Adipose tissue (tissue), 3 donors: ENCODE data around the gene PPP2R2C. TPM values are rescaled to one million over a fixed set of nuclear protein-coding genes. Genes with fewer than 3 reads are reported as not detected.

Experiments
- H3K27ac ChIP-seq: one replicate; pipeline ENCODE4 v1.5.1; 2013; ENCODE audit warnings: low read depth, low read length
- WGBS, 3 donors: extraction: QIAGEN DNeasy Blood & Tissue Kit; methylation state at CpG; one replicate each; pipeline ENCODE4 v1.1.7; 2013; 5-methylcytosine and 5-hydroxymethylcytosine counted together
- polyA plus RNA-seq, 3 donors: library from polyadenylated mRNA; stranded (reverse); fragments of 200-250 nt; gene quantifications; one replicate each; pipeline ENCODE4 v1.2.3, GENCODE V29; 2013
- donor health status: healthy with polysubstance abuse.
- donor health status: Bipolar disorder and iron deficiency.
- donor health status: healthy.

PPP2R2C gene
- polyA plus RNA-seq, 3 donors, result 0.09 to 0.34 (median 0.32) TPM

DNA sequence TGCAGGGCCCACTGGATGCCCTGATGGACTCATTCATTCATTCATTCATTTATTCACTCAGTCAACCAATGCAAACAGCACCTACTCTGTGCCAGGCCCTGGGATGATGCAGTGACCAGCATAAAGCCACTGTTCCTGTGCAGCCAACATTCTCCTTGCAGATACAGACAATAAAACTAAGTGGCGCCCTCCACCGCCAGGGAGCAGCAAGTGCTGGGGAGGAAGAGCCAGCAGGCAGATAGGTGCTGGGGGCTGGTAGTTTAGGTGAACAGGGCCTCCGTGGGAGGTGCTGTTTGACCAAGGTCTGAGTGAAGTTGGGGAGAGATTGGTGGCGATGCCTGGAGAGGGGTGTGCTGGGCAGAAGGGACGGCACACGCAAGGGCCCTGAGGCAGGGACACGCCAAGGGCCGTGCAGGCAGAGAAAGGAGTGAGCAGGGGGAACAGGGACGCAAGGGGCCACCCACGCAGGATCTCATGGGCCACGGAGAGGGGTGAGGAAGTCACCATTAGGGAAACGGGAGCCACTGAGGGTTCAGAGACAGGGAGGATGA is 137.3 kb downstream of the PPP2R2C start:
- 61 to 73% (median 72%) methylated on average over 11 to 12 of the region's 12 CpGs for WGBS, 3 donors
- H3K27ac ChIP-seq, result no peak overlapping the region

DNA sequence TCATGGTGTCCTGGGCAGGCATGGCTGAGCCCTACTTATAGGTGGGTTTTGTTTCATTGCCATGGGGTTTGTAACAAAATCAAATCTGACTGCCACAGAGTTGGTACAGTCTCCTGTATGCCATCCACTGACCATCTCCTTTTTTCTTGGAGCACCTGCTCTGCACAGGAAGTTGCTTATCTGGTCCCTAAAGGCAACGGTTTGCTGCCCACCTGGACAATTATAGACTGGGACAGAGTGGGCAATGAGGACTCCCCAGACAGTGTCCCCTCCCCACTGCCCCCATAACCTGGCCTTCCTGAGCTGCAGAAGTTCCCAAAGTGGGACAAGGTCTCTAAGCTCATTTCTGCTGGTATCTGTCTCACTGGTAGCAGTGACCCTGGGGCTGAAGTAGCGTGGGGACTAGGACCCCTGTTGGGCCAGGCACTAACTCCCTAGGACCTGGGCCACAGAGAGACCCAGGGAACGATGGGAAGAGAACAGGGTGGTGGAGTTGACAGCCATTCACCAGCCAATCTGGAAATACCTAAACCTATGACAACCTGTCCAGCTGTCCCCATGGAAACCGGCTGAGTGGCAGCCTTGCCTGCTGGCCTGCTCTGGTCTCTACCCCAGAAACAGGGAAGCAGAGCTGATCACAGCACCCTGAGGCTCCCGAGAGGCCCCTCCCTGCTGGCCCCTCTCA is 138.1 kb downstream of the PPP2R2C start:
- WGBS, 3 donors, result 56 to 78% (median 74%) methylated on average over 5 of the region's 5 CpGs

DNA sequence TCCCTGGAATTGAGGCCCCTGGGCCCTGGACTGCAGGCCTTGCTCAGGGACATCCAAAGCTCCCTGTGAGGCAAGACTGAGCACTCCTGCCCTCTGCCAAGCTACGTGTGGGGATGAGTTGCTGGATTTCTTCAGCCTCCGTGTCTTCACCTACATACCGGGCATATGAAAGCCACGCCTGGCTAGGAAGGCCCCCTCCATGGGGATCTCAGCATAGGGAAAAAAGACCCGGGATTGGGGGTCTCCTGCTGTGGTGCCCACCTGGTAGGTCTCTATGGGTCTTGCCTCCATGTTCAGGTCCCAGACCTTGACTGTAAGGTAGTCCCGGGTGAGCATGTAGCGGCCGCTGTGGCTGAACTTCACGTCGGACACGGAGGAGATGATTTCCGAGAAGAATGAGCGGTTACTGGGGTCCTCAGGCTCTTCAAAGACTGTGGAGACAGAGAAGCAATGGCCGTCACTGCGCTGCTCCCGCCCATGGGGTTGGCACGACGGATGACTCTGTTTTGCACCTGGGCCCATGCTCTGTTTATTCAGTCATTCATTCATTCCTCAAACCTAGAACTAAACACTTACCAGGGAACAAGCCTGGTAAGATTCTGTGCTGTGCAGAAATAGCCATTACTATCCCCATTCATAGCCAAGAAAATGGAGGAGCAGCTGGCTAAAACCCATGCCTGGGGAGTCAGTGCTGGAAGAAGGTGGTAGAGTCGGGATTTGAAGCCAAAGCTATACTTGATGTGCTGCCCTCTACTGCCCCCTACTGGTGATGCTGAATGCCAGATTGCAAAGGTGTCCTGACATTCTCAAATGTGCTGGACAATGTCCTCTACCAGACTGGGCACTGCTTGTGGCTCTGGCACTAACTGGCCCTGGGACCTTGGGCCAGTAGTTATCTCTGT is 138.9 kb downstream of the PPP2R2C start:
- H3K27ac ChIP-seq, result no peak overlapping the region
- 85 to 88% (median 87%) methylated on average over 19 of the region's 19 CpGs for WGBS, 3 donors

More for the DNA sequence above, 138.1 kb downstream of the PPP2R2C start:
- H3K27ac ChIP-seq, result no peak overlapping the region

DNA sequence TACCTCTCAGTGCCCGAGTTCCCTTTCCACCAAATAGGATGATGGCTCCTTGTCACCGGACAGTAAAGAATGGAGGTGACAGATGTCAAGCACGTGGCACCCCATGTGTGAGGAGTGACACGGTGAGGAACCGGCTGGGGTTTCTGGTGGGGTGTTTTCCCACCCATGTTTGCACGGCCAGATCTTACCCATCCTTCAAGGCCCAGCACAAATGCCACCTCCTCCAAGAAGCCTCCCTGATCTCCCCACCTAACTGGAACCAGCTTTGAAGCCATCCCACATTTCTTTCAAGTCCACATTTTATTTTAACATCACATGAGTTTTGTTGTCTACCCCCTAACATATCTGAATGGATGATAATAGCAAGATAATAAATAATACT is 139.8 kb downstream of the PPP2R2C start:
- no peak overlapping the region for H3K27ac ChIP-seq
- 72 to 75% (median 73%) methylated on average over 5 to 6 of the region's 6 CpGs for WGBS, 3 donors

DNA sequence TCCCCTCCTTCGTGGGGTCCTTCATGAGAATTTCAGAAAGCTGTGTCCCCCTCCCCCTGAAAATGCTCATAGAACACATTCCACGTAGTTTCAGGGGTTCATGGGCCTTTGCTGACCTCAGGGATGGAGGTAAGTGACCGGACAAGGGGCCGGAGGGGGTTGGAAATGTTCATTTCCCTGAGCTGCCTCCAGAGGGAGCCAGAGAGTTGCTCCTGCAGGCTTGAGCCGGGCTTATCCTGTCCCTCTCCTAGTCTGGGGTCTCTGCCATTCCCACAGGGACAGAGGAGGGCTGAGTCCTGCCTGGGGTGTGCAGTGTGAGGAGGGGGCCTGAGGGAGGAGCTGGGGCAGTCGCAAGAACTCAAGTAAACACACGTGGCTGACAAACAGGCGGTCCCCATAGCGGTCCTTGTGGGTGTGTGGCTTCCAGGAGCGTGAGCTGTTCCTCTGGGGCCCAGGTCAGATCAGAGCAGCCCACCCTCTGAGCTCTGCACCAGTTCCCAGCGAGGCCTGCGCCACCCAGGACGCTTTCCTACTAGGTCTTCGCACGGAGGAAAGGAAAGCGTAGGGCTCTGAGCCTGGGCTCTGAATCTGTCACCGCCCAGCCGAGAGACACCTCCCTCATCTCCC is 140.3 kb downstream of the PPP2R2C start:
- 43 to 50% (median 45%) methylated on average over 18 of the region's 18 CpGs for WGBS, 3 donors
- H3K27ac ChIP-seq, result no peak overlapping the region

DNA sequence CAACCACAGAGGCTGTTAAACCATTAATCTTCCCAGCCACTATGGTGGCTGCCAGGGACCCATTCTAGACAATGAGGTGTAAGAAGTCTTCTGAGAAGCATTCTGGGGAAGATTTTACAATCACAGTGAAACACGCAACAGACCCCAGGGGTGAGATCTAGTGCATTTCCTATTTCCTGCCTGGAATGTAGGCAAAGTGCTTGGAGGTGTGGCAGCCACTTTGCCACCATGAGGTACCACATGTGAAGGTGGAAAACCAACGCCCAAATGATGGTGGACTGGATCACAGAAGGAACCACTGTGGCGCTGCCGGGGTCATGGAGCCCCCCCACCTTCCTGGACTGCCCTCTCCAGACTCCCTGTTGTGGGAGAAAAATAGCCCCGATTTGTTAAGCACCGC is 140.9 kb downstream of the PPP2R2C start:
- 91 to 92% (median 92%) methylated on average over 6 of the region's 6 CpGs for WGBS, 3 donors
- no peak overlapping the region for H3K27ac ChIP-seq

DNA sequence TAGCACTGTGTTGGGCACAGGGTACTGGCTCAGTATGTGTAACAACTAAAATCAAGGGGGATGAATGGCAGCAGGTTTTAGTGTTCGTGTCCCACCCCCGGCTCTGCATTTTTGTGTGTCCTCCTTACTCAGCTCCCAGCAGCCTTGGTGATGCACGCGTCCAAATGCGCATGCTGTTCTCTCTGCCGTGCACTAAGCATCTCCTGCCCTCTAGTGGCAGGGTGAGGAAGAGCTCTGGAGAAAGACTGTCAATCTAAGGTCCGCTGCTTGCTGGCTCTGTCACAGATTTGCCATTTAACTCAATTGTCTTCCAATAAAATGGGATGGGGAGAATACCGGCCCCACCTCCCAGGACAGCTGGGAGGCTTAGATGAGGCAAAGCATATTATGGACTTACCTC is 141.4 kb downstream of the PPP2R2C start:
- H3K27ac ChIP-seq, result no peak overlapping the region
- WGBS, 3 donors, result 71 to 82% (median 81%) methylated on average over 8 of the region's 8 CpGs

DNA sequence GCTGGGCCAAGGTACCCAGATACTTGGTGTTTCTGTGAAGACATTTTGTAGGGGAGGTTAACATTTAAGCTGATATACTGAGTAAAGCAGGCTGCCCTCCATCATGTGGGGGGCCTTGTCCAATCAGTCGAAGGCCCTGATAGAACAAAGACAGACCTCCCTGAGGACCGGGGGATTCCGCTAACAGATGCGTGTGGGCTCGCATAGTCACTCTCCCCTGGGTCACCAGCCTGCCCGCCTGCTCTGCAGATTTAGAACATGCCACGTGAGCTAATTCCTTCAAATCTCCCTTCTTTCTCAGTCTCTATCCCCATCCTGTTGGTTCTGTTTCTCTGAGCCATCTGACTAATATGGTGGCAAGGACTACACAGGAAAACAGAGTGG is 142.0 kb downstream of the PPP2R2C start:
- H3K27ac ChIP-seq, result no peak overlapping the region
- WGBS, 3 donors, result 77 to 87% (median 83%) methylated on average over 7 of the region's 7 CpGs

DNA sequence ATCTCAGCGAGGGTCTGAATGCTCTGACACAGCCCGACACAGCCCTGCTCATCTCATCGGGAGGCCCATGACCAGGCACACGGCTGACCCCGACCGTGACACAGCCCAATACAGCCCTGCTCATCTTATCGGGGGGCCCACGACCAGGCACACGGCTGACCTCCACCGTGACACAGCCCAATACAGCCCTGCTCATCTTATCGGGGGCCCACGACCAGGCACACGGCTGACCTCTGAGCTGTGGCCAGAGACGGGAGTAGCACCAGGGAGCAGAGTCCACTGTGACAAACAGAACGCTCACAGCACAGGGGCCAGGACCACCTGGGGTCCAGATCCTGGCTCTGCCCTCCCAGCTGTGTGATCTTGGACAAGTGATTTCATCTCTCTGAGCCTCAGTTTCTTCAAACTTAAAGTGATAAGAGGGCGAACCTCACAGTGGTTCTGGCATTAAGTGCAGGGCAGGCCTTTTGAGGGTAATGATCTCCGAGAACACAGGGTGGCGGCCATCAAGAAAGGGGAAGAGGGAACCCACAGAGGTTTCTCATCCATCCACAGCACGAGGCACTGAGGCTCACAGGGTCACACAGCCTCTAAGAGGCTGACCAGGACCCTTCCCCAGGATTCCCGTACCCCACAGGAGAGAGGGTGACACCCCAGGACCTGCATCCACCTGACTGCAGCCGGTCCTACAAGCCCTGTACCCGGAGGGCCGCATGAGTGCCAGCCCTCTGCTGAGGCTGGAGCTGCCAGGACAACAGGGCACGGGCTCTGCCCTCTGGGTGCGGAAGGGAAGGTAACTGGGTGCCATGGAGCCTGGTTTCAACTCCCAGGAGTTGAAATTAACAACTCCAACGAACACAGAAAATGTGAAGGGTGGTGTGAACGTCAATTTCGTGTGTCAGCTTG is 142.7 kb downstream of the PPP2R2C start:
- WGBS, 3 donors, result 66 to 78% (median 76%) methylated on average over 26 to 28 of the region's 28 CpGs
- no peak overlapping the region for H3K27ac ChIP-seq

DNA sequence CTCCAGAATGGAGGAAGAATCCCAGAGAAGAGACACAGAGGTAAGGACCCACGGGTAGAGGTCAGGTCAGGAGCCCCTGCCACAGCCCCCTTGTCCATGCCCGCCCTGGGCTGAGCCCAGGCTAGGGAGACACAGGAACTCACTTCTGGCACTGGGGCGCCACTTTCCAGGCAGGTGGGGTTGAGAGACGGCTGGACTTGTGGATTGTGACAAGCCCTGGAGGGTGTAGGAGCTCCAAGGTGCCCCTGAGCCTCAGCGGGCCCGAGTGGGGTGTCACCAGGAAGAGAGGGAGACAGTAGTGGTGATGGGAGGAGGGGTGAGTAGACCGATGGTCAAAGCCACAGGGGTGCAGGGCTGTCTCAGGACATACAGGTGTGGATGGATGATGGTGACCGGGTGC is 143.9 kb downstream of the PPP2R2C start:
- WGBS, 3 donors, result 55 to 75% (median 69%) methylated on average over 8 of the region's 8 CpGs
- H3K27ac ChIP-seq, result no peak overlapping the region

DNA sequence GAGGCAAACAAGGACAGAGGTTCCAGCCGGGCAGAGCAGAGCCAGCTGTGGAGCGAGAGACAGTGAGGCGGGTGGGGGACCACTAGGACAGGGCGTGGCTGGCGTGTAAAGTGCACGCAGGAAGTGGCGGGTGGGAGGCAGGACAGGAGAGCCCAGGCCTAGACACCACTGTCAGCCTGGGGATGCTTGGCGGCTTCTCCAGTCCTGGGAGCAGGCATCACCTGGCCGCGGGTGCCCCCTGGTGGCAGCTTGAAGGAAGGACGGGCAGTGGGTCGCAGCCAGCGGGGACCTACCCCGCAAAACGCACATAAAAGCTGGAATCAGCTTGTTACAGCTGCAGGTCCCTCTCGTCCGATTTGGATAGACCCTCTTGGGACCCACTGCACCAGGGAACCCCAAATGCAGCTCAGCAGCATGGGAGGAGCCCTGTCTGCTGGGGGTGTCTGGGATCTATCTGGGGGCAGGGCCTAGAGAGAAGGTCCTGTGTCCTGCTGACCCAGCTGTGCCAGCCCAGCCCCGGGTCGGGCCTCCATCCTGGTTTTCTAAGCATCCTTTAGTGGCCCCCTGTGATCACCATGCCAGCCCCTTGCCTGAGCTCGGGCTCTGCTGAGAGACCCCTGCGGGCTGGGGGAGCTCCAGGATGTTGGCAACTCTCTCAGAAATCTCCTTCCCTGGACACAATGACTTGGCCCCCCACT is 145.0 kb downstream of the PPP2R2C start:
- no peak overlapping the region for H3K27ac ChIP-seq
- WGBS, 3 donors, result 9 to 13% (median 11%) methylated on average over 21 of the region's 21 CpGs

DNA sequence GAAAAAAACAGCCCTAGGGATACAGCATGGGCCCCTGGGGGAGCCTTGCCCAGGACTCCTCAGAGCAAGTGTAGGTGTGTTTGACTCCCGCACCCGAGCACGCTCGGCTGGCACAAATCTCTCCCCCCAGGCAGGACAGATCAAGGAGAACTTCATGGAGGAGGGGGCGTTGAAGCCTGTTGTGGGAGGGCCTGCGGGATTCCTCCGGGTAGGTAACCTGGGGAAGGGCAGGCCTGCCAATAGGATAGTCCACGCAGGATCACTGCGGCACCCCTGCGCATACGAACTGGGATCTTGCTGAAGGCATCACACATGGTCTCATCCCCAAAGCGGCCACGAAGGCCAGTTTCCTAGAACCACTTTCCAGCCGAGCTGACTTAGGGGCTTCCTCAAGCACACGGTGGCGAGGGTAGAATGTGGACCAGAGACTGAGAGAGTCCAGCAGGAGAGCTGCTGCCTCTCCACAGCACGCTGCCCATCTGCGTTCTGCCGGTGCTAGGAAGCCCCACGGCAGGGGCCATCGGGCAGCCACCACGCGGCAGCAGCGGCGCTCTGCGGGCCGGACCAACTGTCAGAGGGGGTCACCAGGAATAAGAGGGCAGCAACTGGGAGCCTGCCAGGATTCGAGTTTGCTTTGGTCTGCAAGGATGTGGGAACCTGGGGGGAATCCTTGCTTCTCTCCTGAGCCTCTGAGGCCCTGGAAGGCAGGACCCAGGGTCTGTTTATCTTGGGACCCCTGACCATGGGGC is 145.9 kb downstream of the PPP2R2C start:
- no peak overlapping the region for H3K27ac ChIP-seq
- 86 to 94% (median 92%) methylated on average over 28 of the region's 28 CpGs for WGBS, 3 donors

DNA sequence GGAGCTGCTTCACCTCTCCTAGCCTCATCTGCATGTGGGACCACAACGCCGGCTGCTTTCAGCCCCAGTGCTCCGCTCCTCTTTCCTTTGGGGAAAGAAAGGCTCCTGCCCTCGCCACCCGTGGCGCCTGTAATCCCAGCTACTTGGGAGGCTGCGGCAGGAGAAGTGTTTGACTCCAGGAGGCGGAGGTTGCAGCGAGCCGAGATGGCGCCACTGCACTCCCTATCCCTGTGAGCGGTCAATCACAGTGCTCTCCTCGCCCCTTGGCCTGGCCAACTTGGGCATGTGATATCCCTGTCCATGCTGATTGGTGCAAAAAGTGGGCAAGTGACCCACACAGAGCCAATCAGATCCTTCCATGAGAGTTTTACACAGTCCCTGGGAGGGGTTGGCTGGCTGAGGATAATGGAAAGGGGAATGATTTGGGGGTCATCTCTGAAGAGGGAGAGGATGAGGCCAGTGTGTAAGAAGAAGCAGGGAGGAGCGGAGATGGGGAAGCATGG is 146.6 kb downstream of the PPP2R2C start:
- 72 to 92% (median 86%) methylated on average over 14 of the region's 14 CpGs for WGBS, 3 donors
- no peak overlapping the region for H3K27ac ChIP-seq

DNA sequence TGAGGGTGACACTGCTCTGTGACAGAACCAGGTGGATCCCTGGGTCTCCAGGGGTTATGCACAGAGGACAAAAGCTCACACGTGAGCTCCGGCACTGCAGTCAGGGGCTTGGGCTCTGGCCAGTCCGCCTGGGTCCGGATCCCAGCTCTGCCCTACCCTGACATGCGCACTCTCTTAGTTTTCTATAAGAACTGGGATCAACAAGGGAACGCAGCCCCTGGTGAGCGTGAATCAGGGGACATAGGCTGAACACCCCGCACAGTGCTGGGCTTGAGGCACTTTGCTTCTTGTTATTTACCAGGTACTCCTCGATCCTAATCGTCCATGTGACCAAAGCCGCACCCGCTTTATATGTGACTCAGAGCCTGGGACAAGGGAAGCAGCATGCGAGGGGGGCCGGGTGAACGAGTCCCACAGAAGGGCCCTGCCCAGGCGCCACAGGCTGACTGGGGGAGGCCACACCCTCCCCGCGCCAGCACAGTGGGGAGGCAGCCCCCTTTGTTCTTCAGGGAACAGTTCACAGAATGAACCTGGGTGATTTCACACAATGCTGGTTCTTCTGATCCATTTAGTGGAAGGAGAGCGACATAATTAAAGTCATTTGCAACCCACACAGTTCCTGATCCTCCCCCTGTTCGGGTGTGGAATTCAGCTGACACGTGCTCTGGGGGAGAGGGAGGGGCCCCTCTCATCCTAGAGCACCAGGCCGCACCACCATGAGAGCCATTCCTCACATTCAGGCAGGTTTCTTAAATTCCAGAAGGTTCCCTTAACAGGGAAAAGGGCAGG is 147.2 kb downstream of the PPP2R2C start:
- H3K27ac ChIP-seq, result no peak overlapping the region
- 33 to 45% (median 37%) methylated on average over 22 of the region's 22 CpGs for WGBS, 3 donors

DNA sequence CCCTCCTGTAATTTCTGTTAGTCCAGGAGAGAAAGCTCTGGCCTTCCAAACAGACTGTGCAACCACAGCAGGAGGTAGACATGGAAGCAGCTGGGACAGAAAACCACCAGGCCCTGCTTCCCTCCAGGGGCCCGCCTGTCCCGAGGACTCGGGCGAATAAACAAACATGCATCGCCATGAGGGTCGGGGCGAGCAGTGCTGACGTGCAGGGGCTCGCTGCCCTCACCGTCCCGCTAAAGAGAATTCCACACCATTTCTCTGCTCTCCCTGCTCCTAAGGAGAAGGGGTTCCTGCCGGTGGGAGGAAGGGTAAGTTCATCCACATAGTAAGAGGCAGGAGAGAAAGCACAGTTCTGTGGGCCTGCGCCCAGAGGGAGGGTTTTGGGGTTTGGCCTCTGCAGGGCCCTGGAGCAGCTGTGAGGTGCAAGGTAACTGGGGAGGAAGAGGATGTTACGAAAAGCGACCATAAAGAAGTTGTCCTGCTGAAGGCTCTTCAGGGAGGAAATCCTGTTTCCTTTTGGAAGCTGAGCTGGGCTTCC is 147.9 kb downstream of the PPP2R2C start:
- 37 to 42% (median 41%) methylated on average over 15 of the region's 15 CpGs for WGBS, 3 donors
- no peak overlapping the region for H3K27ac ChIP-seq
